ES-I3 (cell line): ENCODE data around the gene GPR84.
A peak's percentile ranks its signal among the peaks of the same experiment; 100 is the strongest.

ENCODE experiments used
- H3K36me3 ChIP-seq: 2 replicates; pipeline ENCODE4 v1.6.1; 2013; ENCODE audit warnings: mild to moderate bottlenecking, low read length, control low read depth, moderate library complexity; ENCODE audit not compliant: insufficient read depth
- H3K4me1 ChIP-seq: 2 replicates; pipeline ENCODE4 v1.6.1; 2013; ENCODE audit warnings: mild to moderate bottlenecking, control low read depth, low read length; ENCODE audit not compliant: insufficient read depth
- H3K9ac ChIP-seq: 2 replicates; pipeline ENCODE4 v1.6.1; 2013; ENCODE audit warnings: low read depth, mild to moderate bottlenecking, low read length, moderate library complexity
- H3K9me3 ChIP-seq: 2 replicates; pipeline ENCODE4 v1.6.1; 2013; ENCODE audit warnings: mild to moderate bottlenecking, low read length, moderate library complexity; ENCODE audit not compliant: control insufficient read depth, insufficient read depth

GPR84 gene

GRCh38 chr12:54373649-54374561 lies 9.6 kb upstream of the GPR84 start:
- H3K9ac ChIP-seq, result no peak overlapping the region
- no peaks in the 10 kb centered on the region for H3K36me3 ChIP-seq
- no peaks in the 10 kb centered on the region; the same call in 1 of the 2 replicates for H3K4me1 ChIP-seq
- H3K9me3 ChIP-seq, result no peaks in the 10 kb centered on the region

- no peak overlapping the region for H3K9ac ChIP-seq
- H3K4me1 ChIP-seq, result peaks cover 7% of the 10 kb centered on the region; the same call in 1 of the 2 replicates
- no peaks in the 10 kb centered on the region for H3K9me3 ChIP-seq
- no peaks in the 10 kb centered on the region for H3K36me3 ChIP-seq
Measured at GRCh38 chr12:54372113-54372806, 8.0 kb upstream of the GPR84 start.

- Histone ChIP-seq H3K36me3 (no peaks in the 10 kb centered on the region), H3K9ac (no peak overlapping the region), H3K9me3 (no peaks in the 10 kb centered on the region), H3K4me1 (peaks cover 7% of the 10 kb centered on the region; the same call in 1 of the 2 replicates)
Measured at GRCh38 chr12:54371328-54372112, 7.2 kb upstream of the GPR84 start.

- H3K9ac ChIP-seq, result peak overlapping the region; percentile 49; the same call in 1 of the 2 replicates
Measured at GRCh38 chr12:54370171-54370730, 6.0 kb upstream of the GPR84 start.

GRCh38 chr12:54369597-54370131 lies 5.4 kb upstream of the GPR84 start:
- H3K4me1 ChIP-seq, result peaks cover 7% of the 10 kb centered on the region; the same call in 1 of the 2 replicates
- no peaks in the 10 kb centered on the region for H3K36me3 ChIP-seq
- no peaks in the 10 kb centered on the region for H3K9me3 ChIP-seq
- peak overlapping the region; percentile 26; the same call in 1 of the 2 replicates for H3K9ac ChIP-seq

More at GRCh38 chr12:54370171-54370730, 6.0 kb upstream of the GPR84 start:
- Histone ChIP-seq H3K36me3 (no peaks in the 10 kb centered on the region), H3K9me3 (no peaks in the 10 kb centered on the region), H3K4me1 (peaks cover 7% of the 10 kb centered on the region; the same call in 1 of the 2 replicates)

GRCh38 chr12:54368709-54369596 lies 4.7 kb upstream of the GPR84 start:
- no peaks in the 10 kb centered on the region for H3K36me3 ChIP-seq
- H3K9me3 ChIP-seq, result no peaks in the 10 kb centered on the region
- peak overlapping the region; percentile 26; the same call in 1 of the 2 replicates for H3K9ac ChIP-seq
- peaks cover 7% of the 10 kb centered on the region; the same call in 1 of the 2 replicates for H3K4me1 ChIP-seq

GRCh38 chr12:54368025-54368708 lies 3.9 kb upstream of the GPR84 start:
- H3K9ac ChIP-seq, result no peak overlapping the region; the same call in 1 of the 2 replicates
- H3K36me3 ChIP-seq, result no peaks in the 10 kb centered on the region
- H3K4me1 ChIP-seq, result peaks cover 7% of the 10 kb centered on the region; the same call in 1 of the 2 replicates
- H3K9me3 ChIP-seq, result no peaks in the 10 kb centered on the region

- Histone ChIP-seq H3K4me1 (peaks cover 12% of the 10 kb centered on the region; the same call in 1 of the 2 replicates), H3K36me3 (no peaks in the 10 kb centered on the region), H3K9me3 (no peaks in the 10 kb centered on the region), H3K9ac (no peak overlapping the region)
Measured at GRCh38 chr12:54363618-54364017, 668 bp downstream of the GPR84 start.

- Histone ChIP-seq H3K36me3 (no peaks in the 10 kb centered on the region), H3K4me1 (peaks cover 7% of the 10 kb centered on the region; the same call in 1 of the 2 replicates), H3K9me3 (no peaks in the 10 kb centered on the region), H3K9ac (no peak overlapping the region)
Measured at GRCh38 chr12:54363047-54363446, 1.2 kb downstream of the GPR84 start.

- Histone ChIP-seq H3K4me1 (peaks cover 26% of the 10 kb centered on the region), H3K36me3 (no peaks in the 10 kb centered on the region), H3K9ac (no peak overlapping the region), H3K9me3 (no peaks in the 10 kb centered on the region)
Measured at GRCh38 chr12:54360717-54361456, 3.4 kb downstream of the GPR84 start.

GRCh38 chr12:54359762-54360351 lies 4.4 kb downstream of the GPR84 start:
- H3K9ac ChIP-seq, result peak overlapping the region; percentile 60
- H3K4me1 ChIP-seq, result peaks cover 37% of the 10 kb centered on the region
- no peaks in the 10 kb centered on the region for H3K9me3 ChIP-seq
- H3K36me3 ChIP-seq, result no peaks in the 10 kb centered on the region
